ENCODE results near the gene ATG4B. TPM values are rescaled to one million over a fixed set of nuclear protein-coding genes. Genes with fewer than 3 reads are reported as not detected.

Gene ATG4B
- total and polyA plus RNA-seq, 2 donors (not counting 3 experiments of a cell fraction or from before 2014, with no cell fraction given): 83.6 to 113 TPM

DNA sequence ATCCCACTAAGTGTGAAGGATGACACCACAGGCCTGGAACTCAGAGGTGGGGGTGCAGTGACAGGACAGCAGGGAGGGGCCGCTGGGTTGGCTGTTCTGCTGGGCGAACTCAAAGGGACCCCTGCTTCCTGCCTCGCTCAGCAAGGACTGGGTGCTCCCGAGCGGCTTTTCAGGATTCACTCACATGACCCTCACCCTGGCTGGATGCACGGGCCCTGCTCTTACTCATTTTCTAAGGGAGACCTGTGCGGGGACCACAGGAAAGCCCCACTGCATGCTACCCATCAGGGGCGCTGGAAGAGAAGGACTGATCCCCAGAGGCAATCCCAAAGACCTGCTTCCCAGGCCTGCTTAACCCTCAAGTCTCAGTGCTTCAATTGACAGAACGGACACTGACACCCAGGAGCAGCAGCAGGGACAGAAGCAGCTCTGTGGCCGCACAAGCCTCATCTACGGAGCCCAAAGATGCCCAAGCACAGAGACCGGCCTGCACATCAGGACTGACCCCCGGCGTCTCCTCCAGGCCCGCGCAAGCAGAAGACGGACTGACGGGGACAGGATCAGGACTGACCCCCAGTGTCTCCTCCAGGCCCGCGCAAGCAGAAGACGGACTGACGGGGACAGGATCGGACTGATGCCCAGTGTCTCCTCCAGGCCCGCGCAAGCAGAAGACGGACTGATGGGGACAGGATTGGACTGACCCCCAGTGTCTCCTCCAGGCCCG, 30.2 kb upstream of the ATG4B start:
- Histone ChIP-seq H3K9ac (replicated peaks; ENCODE audit: extremely low read depth, insufficient read depth, low read length) (no peak overlapping the region), H3K9me1 (replicated peaks; ENCODE audit: control insufficient read depth, extremely low read depth, insufficient read depth, low read length) (no peaks in the 10 kb centered on the region), H2AFZ (ENCODE audit: low read depth, low read length) (no peak overlapping the region), H4K20me1 (replicated peaks; ENCODE audit: control insufficient read depth, extremely low read depth, insufficient read depth, low read length) (no peaks in the 10 kb centered on the region), H3K27me3 (ENCODE audit: control insufficient read depth in 2 of 2, insufficient read depth in 2 of 2, low read length in 2 of 2) (no peaks in the 10 kb centered on the region), H3K9me3 (replicated peaks; ENCODE audit: control insufficient read depth, insufficient read depth, low read length) (no peaks in the 10 kb centered on the region), H3K4me1 (ENCODE audit: control insufficient read depth, extremely low read depth, insufficient read depth, low read length) (peaks cover 5% of the 10 kb centered on the region), H3K36me3 (ENCODE audit: control insufficient read depth in 2 of 2, extremely low read depth in 1 of 2, insufficient read depth in 2 of 2, low read length in 2 of 2) (peaks cover 0 to 12% of the 10 kb centered on the region in 2 experiments), H3K79me2 (ENCODE audit: control insufficient read depth, insufficient read depth, low read length) (peaks cover 6% of the 10 kb centered on the region), H3K4me2 (ENCODE audit: insufficient read depth, low read length) (no peak overlapping the region), H3K27ac (ENCODE audit: insufficient read depth, low read depth, low read length) (no peak overlapping the region), H3K4me3 (replicated peaks in 1 of 3; ENCODE audit: insufficient read depth in 1 of 3, low read depth in 1 of 3, low read length in 3 of 3) (no peak overlapping the region)
- intact Hi-C loops (cut with micrococcal nuclease): no loop called here
- no TSS peak for BruUV-seq (replicated peaks)
- TF ChIP-seq GATA2 (IDR thresholded peaks at IDR 0.05; ENCODE audit: insufficient read depth, insufficient read length, low read depth, low read length) (no peak), FOS (IDR thresholded peaks at IDR 0.05; ENCODE audit: borderline replicate concordance, insufficient read depth, low read length) (no peak), MAX (IDR thresholded peaks at IDR 0.05; ENCODE audit: insufficient read depth, insufficient read length) (no peak), POLR2AphosphoS5 (IDR thresholded peaks at IDR 0.05; ENCODE audit: insufficient read depth, low read depth, low read length) (no peak), CTCF (IDR thresholded peaks at IDR 0.05; ENCODE audit: extremely low read depth in 1 of 2, insufficient read depth in 1 of 2, low read depth in 1 of 2, low read length in 2 of 2) (no peak), EZH2 (IDR thresholded peaks at IDR 0.05; ENCODE audit: borderline replicate concordance, low read depth, low read length, severe bottlenecking) (no peak), JUN (IDR thresholded peaks at IDR 0.05; ENCODE audit: borderline replicate concordance, insufficient read depth, insufficient read length, low read depth) (no peak), MYC (IDR thresholded peaks at IDR 0.05; ENCODE audit: low read depth, low read length) (no peak), POLR2A (IDR thresholded peaks at IDR 0.05; ENCODE audit: low read depth, low read length) (no peak)
- POLR2A ChIA-PET: no interaction called here
- FAIRE-seq (no peak), DNase-seq (ENCODE audit: low read depth, low spot score) (no peak)
- CTCF ChIA-PET: no interaction called here
- dilution Hi-C loops (cut with MboI; ENCODE audit: extremely low pct_ligation_motif_present, low sequenced_read_pairs): no loop called here
